Measurements from ENCODE around the gene MORN1. TPM values are rescaled to one million over a fixed set of nuclear protein-coding genes. Genes with fewer than 3 reads are reported as not detected.

MORN1 gene
- total RNA-seq, 1 donor from 2014 or later = 5.3 TPM

DNA sequence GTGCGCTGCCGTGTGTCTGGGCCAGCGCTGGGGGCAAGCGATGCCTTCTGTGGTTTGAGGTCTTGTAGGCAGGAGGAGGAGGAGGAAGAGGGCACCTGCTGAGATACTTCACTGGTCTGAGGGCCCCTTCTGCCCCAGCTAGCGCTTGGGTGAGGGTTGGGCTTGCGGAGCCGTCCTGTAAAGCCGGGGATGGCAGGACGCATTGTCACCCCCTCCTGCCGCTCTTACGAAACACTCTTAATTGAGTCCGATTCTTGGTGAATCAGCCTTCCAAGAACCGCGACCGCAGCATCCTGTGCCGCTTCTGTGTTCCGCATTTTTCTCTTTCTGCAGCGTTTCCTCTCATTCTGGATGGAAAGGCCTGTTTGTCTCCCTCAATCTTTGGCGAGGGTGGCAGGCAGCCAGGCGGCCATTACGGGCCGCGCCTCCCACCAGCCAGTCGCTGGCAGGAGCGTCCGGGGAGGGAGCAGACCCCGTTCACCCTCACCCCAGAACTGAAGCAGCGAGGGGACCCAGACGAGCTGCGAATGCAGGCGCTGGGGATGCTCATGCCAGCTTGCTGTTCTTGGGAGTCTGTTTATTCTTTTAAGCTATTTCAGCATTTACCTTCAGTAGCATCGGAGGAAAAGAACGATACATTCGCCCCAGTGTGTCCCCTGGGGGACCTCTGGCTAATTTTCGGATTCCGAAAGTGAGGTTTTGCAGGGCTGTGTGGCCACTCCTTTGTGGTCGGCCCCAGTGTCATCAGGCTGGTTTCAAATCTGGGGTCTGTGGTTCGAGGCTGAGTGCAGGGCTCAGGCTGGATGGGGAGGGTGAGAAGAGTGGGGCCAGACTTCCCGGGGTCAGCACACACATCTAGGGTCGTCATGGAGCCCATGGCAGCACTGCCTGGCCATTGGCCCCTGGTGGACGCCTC lies 100.5 kb downstream of the MORN1 start:
- intact Hi-C loops (cut with micrococcal nuclease) = no loop called here
- DNase-seq (peak; percentile 87), ATAC-seq (peak; percentile 81)

DNA sequence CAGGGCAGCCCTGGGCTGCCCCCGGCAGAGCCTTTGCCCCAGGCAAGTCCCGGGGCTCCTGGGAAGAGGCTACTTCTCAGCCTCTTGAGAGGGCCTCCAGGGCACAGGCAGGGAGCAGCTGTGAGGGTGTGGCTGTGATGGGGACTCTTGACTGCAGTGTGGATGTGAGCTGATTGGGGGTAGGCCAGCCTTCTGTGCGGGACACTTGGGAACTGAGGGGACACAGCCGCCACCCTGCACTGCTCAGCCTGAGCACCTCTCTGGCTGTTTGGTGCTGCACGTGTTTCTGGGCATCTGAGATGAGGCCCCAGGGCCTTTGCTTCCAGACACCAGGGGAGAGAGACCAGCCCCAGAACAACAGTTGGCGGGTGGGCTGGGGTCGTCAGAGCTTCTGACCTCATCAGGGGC lies 101.2 kb downstream of the MORN1 start:
- DNase-seq = no peak
- intact Hi-C loops (cut with micrococcal nuclease) = no loop called here
- peak; percentile 35 for ATAC-seq

DNA sequence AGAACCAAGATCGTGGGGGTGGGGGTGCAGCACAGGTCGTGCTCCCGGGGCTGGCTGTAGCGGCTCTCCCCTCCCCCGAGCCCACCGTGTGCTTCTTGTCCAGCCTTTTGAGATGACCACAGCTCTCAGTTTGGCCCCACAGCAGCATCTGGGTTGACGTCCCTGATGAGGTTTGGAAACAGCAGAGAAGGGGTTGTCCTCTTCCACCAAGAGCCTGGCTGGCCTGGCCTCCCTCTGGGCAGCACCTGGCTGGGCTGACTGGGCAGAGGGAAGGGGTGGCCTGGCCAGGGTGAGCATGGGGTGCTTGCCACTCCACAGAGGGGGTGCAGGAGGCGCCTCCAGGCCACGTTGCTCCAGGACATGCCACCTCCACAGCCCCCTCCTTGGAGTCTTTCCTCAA lies 101.7 kb downstream of the MORN1 start:
- ATAC-seq (no peak), DNase-seq (no peak)
- intact Hi-C loops (cut with micrococcal nuclease) = no loop called here

DNA sequence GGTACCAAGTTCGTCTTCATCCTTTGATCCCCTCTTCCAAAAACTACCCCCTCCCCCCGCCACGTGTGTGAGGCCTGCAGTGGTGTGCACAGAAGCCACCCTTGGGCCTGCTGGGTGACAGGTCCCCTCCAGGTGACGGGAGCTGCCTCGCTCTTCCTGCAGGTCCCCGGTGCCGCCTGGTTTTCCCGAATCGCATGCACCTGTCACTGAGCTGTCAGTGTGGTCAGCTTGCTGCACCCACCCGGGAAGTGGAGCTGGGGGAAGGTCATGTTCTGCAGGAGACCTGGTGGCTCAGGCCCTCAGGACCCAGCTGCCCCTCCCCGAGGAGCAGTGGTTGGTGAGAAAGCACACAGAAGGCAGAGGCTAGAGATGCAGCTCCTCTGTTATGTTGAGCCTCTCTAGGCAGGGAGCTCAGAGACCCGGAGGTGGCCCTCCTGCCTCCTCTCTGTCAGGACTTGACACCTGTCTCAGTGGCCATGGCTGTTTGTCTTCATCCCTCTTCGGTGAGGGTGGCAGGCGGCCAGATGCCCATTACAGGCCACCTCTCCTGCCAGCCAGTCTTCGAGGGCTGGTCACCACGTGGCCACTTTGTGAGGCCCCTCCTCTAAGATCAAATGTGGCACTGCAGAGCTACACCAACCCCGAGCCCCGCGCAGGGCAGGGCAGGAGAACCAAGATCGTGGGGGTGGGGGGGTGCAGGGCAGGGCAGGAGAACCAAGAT lies 102.4 kb downstream of the MORN1 start:
- DNase-seq = no peak
- intact Hi-C loops (cut with micrococcal nuclease) = no loop called here

DNA sequence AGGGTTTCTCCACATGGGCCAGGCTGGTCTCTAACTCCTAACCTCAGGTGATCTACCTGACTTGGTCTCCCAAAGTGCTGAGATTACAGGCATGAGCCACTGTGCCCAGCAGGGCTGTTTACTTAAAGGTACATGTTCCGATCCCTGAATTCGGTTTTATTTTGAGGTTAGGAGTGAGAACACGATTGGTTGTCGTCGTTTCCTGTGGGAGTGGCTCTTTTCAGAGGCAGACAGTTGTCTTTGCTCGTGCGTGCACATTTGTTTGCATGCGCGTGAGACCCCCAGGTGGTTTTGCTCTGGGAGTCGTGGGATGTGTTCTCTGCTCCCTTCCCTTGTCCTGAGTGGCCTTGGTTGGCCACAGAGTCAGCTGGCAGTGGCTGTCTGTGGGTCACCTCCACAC lies 103.0 kb downstream of the MORN1 start:
- DNase-seq (no peak), ATAC-seq (no peak)
- intact Hi-C loops (cut with micrococcal nuclease) = no loop called here

More for the DNA sequence above, 102.4 kb downstream of the MORN1 start:
- ATAC-seq = no peak

DNA sequence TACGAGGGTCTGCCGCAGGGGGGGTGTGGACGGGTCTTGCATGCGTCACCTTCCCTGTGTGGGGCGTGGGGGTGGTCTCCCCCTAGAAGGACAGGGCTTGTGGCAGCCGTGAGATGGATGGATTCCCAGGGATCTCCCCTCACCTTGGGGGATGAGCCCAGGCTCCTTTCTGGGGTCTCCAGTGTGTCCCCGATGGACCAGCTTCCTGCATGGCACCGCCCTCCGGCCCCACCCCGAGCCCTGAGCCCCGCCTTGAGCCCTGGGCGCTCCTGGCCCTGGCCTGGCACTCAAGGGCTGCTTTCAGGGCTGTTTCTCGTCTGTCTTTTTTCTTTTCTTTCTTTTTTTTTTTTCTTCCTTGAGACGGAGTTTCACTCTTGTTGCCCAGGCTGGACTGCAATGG lies 103.7 kb downstream of the MORN1 start:
- ATAC-seq = no peak
- no peak for DNase-seq

DNA sequence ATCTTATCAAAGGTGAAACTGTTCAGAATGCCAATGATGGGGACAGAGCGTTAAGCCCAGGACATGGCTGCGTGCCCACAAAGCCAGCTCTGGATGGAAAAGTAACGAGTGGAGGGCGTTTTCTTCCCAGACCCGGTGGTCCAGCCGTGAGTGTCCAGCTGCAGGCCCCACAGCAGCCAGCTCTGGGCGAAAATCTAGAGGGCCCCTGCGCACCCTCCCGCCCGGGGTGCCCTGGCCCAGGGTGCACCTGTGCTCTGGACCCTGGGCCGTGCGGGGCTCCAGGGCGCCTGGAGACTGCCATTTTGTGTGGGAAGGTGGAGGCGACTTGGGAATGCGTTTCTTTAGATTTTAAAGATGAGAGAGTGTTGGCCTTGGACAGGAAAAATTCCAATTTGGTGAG lies 104.4 kb downstream of the MORN1 start:
- ATAC-seq (no peak), DNase-seq (no peak)
- intact Hi-C loops (cut with micrococcal nuclease) = no loop called here

More for the DNA sequence above, 103.7 kb downstream of the MORN1 start:
- intact Hi-C loops (cut with micrococcal nuclease) = no loop called here

DNA sequence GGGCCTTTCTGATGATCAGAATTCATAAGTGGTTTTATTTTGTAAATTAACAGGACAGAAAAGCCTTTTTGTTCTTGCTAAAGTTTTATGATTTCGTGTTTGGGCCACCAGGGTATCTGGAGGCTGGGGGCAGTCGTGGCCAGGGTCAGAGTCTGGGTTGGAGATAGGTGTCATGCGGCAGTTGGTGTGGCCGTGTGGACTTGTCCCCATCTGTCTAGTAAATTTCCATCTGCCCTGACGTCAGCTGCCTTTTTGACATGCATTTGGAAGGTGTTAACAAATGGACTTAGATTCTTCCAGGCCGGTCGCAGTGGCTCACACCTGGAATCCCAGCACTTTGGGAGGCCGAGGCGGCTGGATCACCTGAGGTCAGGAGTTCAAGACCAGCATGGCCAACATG lies 106.4 kb downstream of the MORN1 start:
- ATAC-seq = no peak
- DNase-seq = peak; percentile 10
- intact Hi-C loops (cut with micrococcal nuclease) = no loop called here

DNA sequence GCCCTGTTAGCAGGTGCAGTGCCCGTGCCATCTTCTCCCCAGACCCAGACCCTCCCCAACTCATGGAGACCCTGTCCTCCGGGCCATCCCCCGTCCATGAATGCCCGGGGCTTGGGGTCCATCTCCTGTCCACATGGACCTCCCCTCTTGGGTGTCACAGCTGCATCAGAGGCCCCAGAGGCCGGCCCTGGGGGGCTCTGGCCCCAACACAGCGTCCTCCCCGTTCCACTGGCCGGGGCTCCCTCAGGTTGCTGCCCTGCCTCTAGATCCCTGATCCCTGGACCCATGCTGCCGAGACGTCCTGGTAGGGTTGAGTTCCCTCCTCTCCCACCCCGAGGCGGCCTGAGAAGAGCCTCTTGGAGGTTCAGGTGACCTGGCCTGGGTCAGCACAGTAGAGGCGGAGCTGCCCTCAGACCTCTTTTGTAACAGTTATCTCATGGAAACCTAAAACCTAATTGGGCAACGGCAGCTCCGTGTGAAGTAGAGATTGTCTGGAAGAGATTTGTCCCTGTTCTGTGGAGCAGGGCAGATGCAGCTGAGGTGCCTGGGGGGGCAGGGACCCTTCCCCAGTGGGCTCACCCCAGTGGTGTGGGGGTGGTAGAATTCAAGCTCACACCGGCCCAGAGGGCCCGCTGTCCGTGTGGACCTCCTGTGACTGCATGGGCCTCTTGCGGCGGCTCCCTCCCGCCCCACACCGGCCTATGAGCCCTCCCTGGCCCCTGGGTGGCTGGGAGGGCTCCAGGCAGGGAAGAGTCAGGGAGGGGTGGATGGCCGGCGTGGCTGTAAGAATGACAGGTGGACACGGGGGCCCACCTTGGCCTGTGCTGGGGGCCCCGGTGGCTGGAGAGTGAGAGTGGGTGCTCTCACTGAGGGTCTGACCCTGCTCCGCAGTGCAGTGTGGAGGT lies 107.1 kb downstream of the MORN1 start:
- intact Hi-C loops (cut with micrococcal nuclease) = no loop called here
- ATAC-seq = no peak
- peak; percentile 24 for DNase-seq

DNA sequence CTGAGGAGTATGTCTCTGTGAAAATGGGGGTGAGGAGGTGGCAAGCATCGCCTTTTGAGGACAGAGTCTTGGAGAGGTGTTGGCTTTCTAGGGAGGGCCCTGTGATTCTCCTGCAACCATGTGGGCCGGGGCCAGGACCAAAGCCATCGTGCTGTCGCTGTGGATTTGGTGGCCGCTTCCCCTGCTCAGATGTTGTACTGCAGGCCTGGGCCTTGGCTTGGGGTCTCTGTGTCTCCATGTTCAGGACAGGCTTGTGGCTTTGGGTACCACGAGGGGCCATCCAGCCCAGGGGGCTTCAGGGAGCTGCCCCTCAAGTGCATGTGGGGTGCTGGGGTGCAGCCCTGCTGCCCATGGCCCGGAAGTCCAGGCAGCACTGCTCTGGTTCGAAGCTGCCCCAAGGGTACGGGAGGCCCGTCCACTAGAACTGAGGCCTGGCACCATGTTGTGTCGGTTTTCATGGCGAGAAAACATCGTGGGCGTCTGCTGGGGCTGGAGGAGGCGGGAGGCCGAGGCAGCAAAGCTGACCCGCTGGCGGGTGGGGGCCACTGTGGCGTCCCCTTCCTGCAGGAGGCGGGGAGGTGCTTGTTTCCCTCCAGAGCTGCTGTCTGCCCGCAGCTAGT lies 107.9 kb downstream of the MORN1 start:
- intact Hi-C loops (cut with micrococcal nuclease) = no loop called here
- ATAC-seq = no peak
- DNase-seq = peak; percentile 24

DNA sequence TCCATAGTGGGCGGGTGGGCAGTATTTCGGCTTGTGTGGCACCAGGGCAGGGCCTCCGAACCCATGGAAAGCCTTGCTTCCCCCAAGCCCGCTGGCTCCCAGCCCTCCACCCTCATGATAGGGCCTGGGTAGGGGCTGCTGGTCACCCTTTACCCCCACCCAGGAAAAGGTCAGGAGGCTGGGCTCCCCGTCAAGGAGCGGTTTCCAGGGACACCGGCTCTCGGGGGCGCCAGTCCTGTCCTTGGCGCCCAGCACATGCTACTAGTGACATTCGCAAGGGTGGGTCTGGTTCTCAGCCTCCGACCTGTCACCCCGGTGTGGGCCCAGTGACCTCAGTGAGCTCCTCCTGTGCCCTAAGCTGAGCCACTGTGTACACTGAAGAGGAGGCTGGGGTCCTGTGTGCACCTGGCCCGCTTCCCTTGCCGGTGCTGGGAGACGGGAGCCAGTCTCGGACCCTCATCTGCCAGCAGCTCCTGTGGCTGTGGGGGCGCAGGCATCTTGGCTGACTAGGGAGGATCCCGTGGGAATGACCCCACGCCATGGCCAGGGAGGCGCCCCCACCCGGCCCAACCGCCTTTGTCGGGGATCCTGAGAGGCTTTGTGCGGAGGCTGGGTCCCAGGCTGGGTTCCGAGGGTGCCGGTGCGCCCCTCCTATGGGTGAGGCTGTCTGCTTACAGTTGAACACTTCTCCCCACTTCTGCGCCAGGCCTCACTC lies 108.6 kb downstream of the MORN1 start:
- peak; percentile 27 for DNase-seq

DNA sequence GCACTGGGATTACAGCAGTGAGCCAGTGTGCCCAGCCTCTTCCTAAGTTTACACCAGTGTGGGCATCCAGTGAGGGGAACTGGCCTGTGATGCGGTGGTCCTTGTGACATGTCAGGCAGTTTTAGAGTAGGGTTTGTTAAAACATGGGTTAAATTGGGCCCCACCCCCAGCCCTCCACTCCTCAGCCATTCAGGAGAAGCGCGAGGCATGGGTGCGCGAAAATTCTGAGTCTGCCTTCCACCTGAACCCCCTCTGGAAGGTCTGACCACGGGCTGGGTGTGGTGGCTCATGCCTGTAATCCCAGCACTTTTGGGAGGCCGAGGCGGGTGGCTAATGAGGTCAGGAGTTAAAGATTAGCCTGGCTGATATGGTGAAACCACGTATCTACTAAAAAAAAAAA lies 111.5 kb downstream of the MORN1 start:
- ATAC-seq (no peak), DNase-seq (no peak)
- intact Hi-C loops (cut with micrococcal nuclease) = no loop called here

More for the DNA sequence above, 108.6 kb downstream of the MORN1 start:
- no peak for ATAC-seq
- intact Hi-C loops (cut with micrococcal nuclease) = no loop called here

DNA sequence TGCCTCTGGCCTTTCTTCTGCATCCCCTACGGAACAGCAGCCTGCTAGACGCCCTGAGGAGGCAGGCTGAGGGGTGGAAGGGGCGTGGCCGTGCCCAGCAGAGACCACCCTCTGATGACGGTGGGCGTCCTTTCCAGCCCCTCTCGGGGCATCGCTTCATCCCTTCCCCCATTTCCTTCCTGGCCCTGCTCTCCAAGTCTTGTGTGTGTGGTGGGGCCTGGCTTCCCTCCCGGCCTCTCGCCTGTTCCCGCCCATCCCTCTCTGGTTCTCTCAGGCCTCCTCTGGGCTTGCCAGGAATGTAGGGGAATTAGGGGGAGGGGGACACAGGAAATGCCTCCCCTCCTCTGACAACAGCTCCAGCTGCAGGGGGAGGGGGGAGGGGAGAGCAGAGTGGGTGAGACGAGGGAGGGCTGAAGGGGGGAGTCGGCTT lies 112.1 kb downstream of the MORN1 start:
- peak; percentile 76 for DNase-seq
- peak; percentile 66 for ATAC-seq
- intact Hi-C loops (cut with micrococcal nuclease) = no loop called here

DNA sequence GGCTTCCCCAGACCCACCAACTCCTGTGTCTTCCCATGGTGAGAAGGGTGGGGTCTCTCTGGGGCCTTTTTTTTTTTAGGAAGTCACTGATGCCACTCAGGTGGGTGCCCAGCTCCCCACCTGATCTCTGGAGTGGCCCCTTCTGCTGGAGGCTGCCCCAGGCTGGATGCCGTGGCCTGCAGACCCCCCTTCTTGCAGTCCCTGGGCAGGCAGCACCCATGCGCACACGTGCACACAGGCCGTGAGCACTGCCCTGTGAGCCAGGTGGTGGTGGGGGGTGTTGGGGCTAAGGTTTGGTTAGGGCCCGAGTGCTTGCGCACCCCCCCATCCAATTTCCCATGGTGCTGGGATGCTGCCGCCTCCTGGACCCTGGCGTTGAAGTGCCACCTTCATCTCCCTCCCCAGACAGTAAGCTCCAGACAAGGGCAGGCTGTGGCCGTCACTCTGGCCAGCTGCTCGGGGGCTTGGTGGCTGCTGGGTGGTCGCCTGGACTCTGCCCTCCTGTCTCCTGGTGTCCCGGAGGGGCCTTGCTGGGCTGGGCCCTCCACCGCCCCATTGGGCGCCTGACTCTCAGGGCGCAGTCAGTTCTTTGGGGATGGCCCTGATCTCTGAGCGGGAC lies 112.7 kb downstream of the MORN1 start:
- DNase-seq (peak; percentile 25), ATAC-seq (no peak)
- intact Hi-C loops (cut with micrococcal nuclease) = no loop called here

DNA sequence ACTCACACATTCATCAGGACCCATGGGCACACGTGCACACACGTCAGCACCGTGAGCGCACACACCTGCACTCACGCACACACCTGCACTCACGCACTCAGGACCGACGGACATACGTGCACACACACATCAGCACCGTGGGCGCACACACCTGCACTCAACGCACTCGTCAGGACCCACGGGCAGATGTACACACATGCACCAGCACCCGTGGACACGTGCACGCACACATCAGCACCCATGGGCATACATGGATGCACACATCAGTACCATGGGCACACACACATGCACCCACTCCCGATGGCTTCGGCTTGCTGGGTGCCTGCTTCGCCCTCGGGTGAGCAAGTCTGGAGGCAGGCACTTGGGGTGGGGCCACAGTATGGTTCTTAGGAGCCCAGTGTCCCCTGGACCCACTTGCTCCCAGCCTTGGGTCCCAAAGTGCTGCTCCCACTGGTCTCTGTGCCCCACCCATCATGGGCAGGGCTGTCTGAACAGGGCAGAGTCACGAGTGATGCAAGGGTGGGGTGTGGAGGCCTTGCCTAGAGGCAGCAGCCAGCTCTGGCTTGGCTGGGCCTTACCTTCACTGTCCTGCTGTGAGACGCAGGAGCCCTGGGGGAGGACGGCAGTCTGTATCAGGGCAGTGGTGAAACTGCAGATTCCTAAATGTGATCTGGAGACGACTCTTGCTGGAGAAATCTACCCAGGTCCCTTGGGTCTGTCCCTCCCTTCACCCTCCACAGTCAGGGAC lies 113.4 kb downstream of the MORN1 start:
- intact Hi-C loops (cut with micrococcal nuclease) = no loop called here
- DNase-seq (peak; percentile 50), ATAC-seq (peak; percentile 34)

DNA sequence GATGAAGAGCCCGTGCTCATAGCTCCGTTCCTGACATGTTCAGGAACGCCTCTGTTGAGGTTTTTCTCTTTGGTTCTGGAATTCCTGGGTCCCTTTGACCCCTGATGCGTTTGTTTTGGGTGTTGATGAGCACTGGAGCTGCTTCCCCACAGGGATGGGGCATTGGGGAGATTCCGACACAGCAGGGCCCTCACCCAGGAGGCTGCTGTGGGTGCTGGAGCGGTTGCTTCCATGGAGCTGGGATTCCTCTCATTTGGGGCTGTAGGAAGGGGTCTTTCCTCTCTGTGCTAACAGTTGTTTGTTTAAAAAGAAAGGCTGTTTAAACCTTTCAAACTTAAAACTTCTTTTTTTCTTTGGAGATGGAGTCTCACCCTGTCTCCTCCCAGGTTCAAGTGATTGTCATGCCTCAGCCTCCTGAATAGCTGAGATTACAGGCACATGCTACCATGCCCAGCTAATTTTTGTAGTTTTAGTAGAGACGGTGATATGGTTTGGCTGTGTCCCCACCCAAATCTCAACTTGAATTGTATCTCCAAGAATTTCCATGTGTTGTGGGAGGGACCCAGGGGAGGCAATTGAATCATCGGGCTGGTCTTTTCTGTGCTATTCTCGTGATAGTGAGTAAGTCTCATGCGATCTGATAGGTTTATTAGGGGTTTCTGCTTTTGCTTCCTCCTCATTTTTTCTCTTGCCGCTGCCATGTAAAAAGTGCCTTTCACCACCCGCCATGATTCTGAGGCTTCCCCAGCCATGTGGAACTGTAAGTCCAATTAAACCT lies 114.4 kb downstream of the MORN1 start:
- no peak for DNase-seq
- intact Hi-C loops (cut with micrococcal nuclease) = no loop called here

More for the DNA sequence above, 114.4 kb downstream of the MORN1 start:
- ATAC-seq = no peak

All from left ventricle myocardium superior (tissue), 1 donor.